ENCODE results near the gene XPR1. TPM values are rescaled to one million over a fixed set of nuclear protein-coding genes. Genes with fewer than 3 reads are reported as not detected.

XPR1 gene
- total RNA-seq, 4 donors from 2014 or later, result 15.8 to 26.7 (median 22.8) TPM

DNA sequence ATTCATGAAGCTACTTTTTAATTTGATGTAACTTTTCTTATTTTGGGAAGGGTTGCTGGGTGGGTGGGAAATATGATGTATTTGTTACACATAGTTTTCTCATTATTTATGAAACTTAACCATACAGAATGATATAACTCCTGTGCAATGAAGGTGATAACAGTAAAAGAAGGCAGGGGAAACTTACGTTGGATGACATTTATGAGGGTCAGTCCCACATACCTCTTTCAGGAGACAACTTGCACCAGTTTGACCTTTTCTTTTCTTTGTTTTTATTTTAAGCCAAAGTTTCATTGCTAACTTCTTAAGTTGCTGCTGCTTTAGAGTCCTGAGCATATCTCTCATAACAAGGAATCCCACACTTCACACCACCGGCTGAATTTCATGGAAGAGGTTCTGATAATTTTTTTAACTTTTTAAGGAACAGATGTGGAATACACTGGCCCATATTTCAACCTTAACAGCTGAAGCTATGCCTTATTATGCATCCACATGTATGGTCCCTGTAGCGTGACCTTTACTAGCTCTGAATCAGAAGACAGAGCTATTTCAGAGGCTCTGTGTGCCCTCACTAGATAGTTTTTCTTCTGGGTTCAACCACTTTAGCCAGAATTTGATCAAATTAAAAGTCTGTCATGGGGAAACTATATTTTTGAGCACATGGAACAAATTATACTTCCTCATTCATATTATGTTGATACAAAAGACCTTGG lies 252.9 kb downstream of the XPR1 start:
- Histone ChIP-seq H3K27me3 (no peaks in the 10 kb centered on the region), H3K4me3 (no peak overlapping the region), H3K27ac (replicated peaks in 1 of 4) (no peak overlapping the region), H3K36me3 (peaks cover 3 to 38% (median 19%) of the 10 kb centered on the region in 4 donors), H3K4me1 (no peaks in the 10 kb centered on the region), H3K9me3 (no peaks in the 10 kb centered on the region)
- 86% methylated on average over 3 of the region's 3 CpGs for WGBS
- DNase-seq (ENCODE audit: extremely low spot score), result no peak
- TF ChIP-seq POLR2AphosphoS5 (IDR thresholded peaks at IDR 0.05) (no peak), POLR2A (IDR thresholded peaks at IDR 0.05; ENCODE audit: low read depth) (no peak), EP300 (IDR thresholded peaks at IDR 0.05) (no peak), CTCF (IDR thresholded peaks at IDR 0.05) (no peak)
- intact Hi-C loops (cut with DNase I), result loop anchor here (5.0 kb wide), 1 partner anchor 283 kb away; no protein-coding TSS in a partner anchor

DNA sequence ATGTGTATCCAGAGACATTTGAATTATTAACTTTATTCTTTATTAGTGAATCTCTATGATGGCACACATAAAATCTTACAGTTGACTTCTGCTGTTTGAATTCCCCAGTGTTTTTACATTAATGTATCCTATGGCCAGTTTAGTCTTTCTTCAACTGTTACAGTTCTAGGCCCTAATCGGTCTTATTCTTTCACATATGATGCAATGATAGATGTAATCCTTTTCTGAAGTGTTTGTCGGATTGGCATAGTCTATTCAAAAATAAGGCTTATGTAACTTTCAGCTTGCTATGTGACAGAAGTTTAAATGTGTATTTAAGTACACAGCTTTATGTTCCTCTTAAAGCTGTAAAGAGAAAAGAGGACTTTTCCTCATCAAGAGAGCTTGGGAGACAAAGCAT lies 254.5 kb downstream of the XPR1 start:
- Histone ChIP-seq H3K4me1 (no peaks in the 10 kb centered on the region), H3K27ac (replicated peaks in 1 of 4) (no peak overlapping the region), H3K4me3 (no peak overlapping the region), H3K27me3 (no peaks in the 10 kb centered on the region), H3K36me3 (peaks cover 3 to 30% (median 12%) of the 10 kb centered on the region in 4 donors), H3K9me3 (no peaks in the 10 kb centered on the region)
- intact Hi-C loops (cut with DNase I), result no loop called here
- 91% methylated on average over 2 of the region's 2 CpGs for WGBS
- DNase-seq (ENCODE audit: extremely low spot score), result no peak
- TF ChIP-seq CTCF (IDR thresholded peaks at IDR 0.05) (no peak), POLR2A (IDR thresholded peaks at IDR 0.05; ENCODE audit: low read depth) (no peak), EP300 (IDR thresholded peaks at IDR 0.05) (no peak), POLR2AphosphoS5 (IDR thresholded peaks at IDR 0.05) (no peak)

DNA sequence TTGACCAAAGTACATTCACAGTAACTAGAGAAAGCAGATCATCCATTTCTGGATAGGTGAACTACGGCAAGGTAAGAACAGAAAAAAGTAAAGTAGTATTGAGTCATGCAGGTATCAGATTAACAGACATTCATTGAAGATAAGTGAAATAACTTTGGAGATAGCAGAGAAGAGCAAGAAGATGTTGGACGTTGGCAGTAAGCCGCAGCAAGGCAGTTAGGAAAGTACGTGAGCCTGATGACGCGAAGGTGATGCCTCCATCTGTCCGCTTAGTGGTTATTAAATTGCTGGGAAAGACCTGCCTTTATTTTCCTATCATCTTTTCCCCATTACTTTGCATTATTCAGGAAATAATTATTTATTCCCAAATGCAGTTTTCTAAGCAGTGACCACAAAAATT lies 256.0 kb downstream of the XPR1 start:
- intact Hi-C loops (cut with DNase I), result no loop called here
- H3K4me3 ChIP-seq, result no peak overlapping the region
- H3K9me3 ChIP-seq, result no peaks in the 10 kb centered on the region
- TF ChIP-seq POLR2A (IDR thresholded peaks at IDR 0.05; ENCODE audit: low read depth) (no peak), EP300 (IDR thresholded peaks at IDR 0.05) (no peak), CTCF (IDR thresholded peaks at IDR 0.05) (no peak), POLR2AphosphoS5 (IDR thresholded peaks at IDR 0.05) (no peak)
- H3K36me3 ChIP-seq, result peaks cover 3 to 26% (median 12%) of the 10 kb centered on the region in 4 donors
- H3K4me1 ChIP-seq, result no peaks in the 10 kb centered on the region
- H3K27ac ChIP-seq (replicated peaks in 1 of 4), result no peak overlapping the region
- no peak for DNase-seq (ENCODE audit: extremely low spot score)
- H3K27me3 ChIP-seq, result no peaks in the 10 kb centered on the region
- 95% methylated on average over 7 of the region's 7 CpGs for WGBS

DNA sequence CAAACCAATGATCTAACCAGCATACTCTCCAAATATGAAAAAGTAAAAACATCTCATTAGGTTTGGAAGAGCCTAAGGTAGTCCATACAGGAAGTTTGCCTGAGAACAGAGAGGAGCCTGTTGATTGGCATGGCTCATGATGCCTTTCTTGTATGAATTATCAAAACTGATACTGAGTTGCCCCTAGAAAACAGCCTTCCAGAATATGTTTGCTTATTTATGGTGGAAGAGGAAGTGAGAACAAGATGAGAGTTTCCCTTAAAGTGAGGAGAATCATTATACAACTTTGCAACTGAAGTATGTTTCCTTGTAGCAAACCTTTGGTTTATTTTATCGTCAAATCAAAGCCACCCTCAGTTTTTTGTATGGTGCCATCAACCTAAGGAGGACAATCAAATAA lies 257.0 kb downstream of the XPR1 start:
- H3K4me1 ChIP-seq, result no peaks in the 10 kb centered on the region
- intact Hi-C loops (cut with DNase I), result no loop called here
- DNase-seq (ENCODE audit: extremely low spot score), result no peak
- H3K4me3 ChIP-seq, result no peak overlapping the region
- H3K36me3 ChIP-seq, result peaks cover 2 to 23% (median 9%) of the 10 kb centered on the region in 4 donors
- TF ChIP-seq EP300 (IDR thresholded peaks at IDR 0.05) (no peak), POLR2A (IDR thresholded peaks at IDR 0.05; ENCODE audit: low read depth) (no peak), CTCF (IDR thresholded peaks at IDR 0.05) (no peak)
- no peaks in the 10 kb centered on the region for H3K9me3 ChIP-seq
- WGBS, result 96% methylated on average over 1 of the region's 1 CpG
- no peaks in the 10 kb centered on the region for H3K27me3 ChIP-seq
- H3K27ac ChIP-seq (replicated peaks in 1 of 4), result no peak overlapping the region

DNA sequence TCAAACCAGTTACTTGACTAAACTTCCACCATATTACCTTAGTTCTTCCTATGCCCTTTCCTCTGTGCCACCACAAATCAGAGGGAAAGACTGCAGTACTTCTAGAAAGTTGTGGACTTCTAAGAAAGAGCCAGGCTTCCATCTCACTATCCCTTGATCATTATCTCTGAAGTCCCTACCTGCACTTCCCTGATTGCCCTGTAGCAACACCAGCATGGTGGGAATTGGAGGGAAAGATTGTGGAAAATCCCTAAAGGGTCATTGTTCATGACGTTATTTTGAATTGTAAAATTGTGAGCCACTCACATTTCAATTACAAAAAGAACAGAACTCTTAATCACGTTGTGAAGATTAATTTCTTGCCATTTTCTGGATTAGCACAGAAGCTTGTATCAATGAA lies 257.5 kb downstream of the XPR1 start:
- Histone ChIP-seq H3K36me3 (peaks cover 0 to 18% (median 5%) of the 10 kb centered on the region in 4 donors), H3K4me1 (no peaks in the 10 kb centered on the region), H3K4me3 (no peak overlapping the region), H3K9me3 (no peaks in the 10 kb centered on the region), H3K27me3 (no peaks in the 10 kb centered on the region), H3K27ac (replicated peaks in 1 of 4) (no peak overlapping the region)
- intact Hi-C loops (cut with DNase I), result no loop called here
- WGBS, result 84% methylated on average over 2 of the region's 2 CpGs
- TF ChIP-seq EP300 (IDR thresholded peaks at IDR 0.05) (no peak), CTCF (IDR thresholded peaks at IDR 0.05) (no peak), POLR2A (IDR thresholded peaks at IDR 0.05; ENCODE audit: low read depth) (no peak), POLR2AphosphoS5 (IDR thresholded peaks at IDR 0.05) (no peak)
- no peak for DNase-seq (ENCODE audit: extremely low spot score)

Data from esophagus muscularis mucosa (tissue), 4 donors.